ENCODE measurements around the gene ZCRB1.

Gene ZCRB1

DNA sequence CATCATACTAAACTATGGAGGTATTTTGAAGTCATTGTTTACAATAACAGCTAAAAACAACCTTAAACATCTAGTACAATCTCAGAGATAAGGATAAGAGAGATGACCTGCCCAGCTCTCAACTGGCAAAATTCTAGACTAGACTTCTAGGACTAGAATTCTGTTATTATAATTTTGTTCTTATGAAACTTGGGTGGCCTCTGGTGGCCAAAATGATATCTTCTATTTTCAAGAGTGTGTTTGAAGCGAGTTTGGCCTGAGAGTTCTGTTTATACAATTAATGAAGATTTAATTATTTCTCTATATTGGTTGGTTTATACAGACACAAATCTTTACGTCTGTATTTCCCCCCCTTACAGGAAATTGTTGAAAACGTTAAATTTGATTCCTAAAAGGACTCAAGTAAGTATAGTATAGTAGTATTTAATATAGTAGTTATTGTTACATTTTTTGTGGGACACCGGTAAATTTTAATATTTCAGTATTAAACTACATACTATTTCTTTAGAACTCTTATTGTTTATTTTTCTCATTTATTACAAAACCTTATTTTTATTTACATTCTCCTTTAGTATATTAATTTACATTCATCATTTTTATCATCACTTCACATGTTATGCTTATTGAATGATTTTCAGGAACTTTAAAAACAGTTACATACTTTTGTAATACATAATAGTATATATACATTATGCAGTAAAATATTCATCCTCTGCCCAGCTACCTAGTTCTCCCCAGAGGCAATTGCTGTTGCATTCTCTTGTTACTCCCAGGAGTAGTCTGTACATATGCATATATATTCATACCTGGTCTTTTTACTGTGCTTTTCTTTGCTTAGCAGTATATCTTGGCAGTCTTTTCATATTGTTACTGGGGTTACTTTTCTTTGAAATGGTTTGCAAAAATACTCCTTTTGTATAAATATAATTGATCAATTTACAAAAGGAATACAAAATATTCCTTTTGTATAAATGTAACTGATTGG is 6.7 kb upstream of the ZCRB1 start:
- in situ Hi-C loops (cut with MboI; ENCODE audit: low sequenced_read_pairs): loop anchor here (25.0 kb wide), 1 partner anchor 195 kb away; the partner anchor contains the start of gene GXYLT1

DNA sequence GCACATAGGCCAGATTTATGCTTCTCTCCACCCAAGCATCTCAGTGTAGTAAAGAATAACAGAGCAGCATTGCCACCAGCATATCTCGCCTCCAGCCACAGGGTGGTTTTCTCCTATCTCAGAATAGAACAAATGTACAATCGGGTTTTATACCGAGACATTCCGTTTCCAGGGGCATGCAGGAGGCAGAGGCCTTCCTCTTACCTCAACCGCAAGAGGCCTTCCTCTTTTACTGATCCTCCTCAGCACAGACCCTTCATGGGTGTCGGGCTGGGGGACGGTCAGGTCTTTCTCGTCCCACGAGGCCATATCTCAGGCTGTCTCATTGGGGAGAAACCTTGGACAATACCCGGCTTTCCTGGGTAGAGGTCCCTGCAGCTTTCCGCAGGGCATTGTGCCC is 4.2 kb upstream of the ZCRB1 start:
- in situ Hi-C loops (cut with MboI; ENCODE audit: low sequenced_read_pairs): loop anchor here (25.0 kb wide), 1 partner anchor 193 kb away; the partner anchor contains the start of gene GXYLT1

- in situ Hi-C loops (cut with MboI; ENCODE audit: low sequenced_read_pairs): loop anchor here (25.0 kb wide), 1 partner anchor 190 kb away; the partner anchor contains the start of gene GXYLT1
Measured at GRCh38 chr12:42327227-42327590, 1.3 kb upstream of the ZCRB1 start.

- in situ Hi-C loops (cut with MboI; ENCODE audit: low sequenced_read_pairs): loop anchor here (25.0 kb wide), 1 partner anchor 189 kb away; the partner anchor contains the start of gene GXYLT1
Measured at GRCh38 chr12:42326541-42327226, 790 bp upstream of the ZCRB1 start.

GRCh38 chr12:42325326-42325652 is 605 bp downstream of the ZCRB1 start:
- in situ Hi-C loops (cut with MboI; ENCODE audit: low sequenced_read_pairs): loop anchor here (25.0 kb wide), 1 partner anchor 188 kb away; the partner anchor contains the start of gene GXYLT1

DNA sequence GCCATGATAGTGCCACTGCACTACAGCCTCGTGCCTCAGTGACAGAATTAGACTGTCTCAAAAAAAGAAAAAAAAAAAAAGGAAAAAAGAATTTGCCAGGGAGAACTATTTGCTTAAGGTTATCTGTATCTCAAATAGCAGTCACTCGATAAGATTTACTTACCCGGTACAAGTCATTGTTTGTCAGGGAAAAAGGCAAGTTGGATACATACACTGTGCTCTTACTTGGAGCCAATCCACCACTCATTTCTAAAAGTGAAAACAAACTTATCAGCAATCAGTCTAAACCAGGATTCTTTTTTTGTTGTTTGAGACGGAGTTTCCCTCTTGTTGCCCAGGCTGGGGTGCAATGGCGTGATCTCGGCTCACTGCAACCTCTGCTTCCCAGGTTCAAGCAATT is 2.0 kb downstream of the ZCRB1 start:
- in situ Hi-C loops (cut with MboI; ENCODE audit: low sequenced_read_pairs): no loop called here

DNA sequence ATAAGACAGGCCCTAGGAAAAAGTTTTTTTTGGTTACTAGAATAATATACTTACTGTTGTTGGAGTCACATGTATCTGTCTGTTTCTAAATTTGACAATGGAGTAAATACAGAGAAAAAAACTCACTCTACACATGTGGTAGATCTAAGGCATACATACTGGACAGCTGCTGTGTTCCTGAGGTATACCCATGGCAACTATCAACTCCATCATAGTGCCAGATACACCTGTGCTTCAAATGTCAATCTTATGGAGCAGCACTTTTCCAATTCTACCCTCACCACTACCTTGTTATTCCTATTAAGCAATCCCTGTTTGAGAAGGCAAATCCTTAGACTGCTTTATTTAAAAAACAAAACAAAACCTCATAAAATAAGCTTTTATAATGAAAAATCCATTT is 3.3 kb downstream of the ZCRB1 start:
- in situ Hi-C loops (cut with MboI; ENCODE audit: low sequenced_read_pairs): no loop called here

- in situ Hi-C loops (cut with MboI; ENCODE audit: low sequenced_read_pairs): no loop called here
Measured at GRCh38 chr12:42320796-42321195, 5.1 kb downstream of the ZCRB1 start.

- in situ Hi-C loops (cut with MboI; ENCODE audit: low sequenced_read_pairs): no loop called here
Measured at GRCh38 chr12:42315108-42315507, 10.8 kb downstream of the ZCRB1 start.

GRCh38 chr12:42309996-42310395 is 15.9 kb downstream of the ZCRB1 start:
- in situ Hi-C loops (cut with MboI; ENCODE audit: low sequenced_read_pairs): no loop called here

GRCh38 chr12:42308390-42308789 is 17.5 kb downstream of the ZCRB1 start:
- in situ Hi-C loops (cut with MboI; ENCODE audit: low sequenced_read_pairs): no loop called here

DNA sequence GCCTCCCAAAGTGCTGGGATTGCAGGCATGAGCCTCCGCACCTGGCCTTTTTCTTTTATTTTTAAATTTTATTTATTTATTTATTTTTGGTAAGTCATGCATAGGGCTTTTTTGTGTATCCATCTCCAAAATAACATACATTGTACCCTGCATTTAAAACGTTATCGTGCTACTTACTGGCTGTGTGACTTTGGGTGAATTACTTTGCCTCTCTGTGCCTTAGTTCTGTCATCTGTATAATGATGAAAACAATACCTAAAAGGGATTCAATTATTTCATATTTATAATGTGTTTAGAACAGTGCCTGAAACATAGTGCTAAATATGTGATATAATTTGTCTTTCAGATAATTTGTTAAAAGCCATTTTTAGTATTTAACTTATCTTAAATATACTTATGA is 19.6 kb downstream of the ZCRB1 start:
- in situ Hi-C loops (cut with MboI; ENCODE audit: low sequenced_read_pairs): no loop called here

DNA sequence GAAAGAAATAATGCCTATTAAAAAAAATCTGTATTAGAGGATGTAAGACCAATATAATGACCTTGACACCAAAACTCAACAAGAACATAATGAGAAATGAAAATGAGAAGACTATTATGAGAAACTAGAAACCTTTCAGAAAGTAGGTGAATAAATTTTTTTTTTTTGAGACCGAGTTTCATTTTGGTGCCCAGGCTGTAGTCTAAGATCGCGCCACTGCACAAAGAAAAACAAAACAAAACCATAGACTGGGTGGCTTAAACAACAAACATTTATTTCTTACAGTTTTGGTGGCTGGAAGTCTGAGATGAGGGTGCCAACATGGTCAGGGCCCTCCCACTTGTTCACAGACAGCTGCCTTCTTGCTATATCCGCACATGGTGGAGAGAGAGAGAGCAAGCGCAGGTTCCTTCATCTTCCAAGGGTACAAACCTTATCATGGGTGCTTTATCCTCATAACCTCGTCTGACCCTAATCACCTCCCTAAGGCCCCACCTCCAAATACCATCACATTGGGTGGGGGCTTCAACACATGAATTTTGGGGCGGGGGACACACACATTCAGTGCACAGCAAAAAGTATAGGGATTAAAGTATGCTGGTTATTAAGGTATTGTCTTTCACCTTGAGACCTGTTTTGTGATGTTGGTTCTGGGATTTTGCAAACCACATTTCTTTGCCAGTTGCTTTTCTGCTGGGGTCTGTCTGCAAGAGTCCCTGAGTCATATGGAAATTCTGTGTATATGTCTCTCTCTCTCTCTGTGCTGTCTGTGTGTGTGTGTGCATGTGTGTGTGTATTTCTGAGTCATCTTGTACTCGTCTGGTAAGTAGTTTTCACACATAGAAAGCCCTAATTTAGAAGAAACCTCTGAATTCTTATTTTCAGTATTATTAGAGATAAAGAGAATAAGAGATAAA is 26.2 kb downstream of the ZCRB1 start:
- in situ Hi-C loops (cut with MboI; ENCODE audit: low sequenced_read_pairs): loop anchor here (25.0 kb wide), 1 partner anchor 263 kb away; no protein-coding TSS in a partner anchor

DNA sequence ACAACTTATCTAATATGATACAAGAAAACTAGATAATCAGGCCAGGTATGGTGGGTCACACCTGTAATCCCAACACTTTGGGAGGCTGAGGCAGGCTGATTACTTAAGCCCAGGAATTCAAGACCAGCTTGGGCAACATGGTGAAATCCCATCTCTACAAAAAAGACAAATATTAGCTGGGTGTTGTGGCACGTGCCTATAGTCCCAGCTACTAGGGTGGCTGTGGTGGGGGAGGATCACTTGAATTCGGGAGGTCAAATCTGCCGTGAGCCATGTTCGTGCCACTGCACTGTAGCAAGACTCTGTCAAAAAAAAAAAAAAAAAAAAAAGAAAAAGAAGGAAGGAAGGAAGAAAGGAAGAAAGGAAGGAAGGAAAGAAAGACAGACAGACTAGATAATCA is 27.0 kb downstream of the ZCRB1 start:
- in situ Hi-C loops (cut with MboI; ENCODE audit: low sequenced_read_pairs): loop anchor here (25.0 kb wide), 1 partner anchor 263 kb away; no protein-coding TSS in a partner anchor

DNA sequence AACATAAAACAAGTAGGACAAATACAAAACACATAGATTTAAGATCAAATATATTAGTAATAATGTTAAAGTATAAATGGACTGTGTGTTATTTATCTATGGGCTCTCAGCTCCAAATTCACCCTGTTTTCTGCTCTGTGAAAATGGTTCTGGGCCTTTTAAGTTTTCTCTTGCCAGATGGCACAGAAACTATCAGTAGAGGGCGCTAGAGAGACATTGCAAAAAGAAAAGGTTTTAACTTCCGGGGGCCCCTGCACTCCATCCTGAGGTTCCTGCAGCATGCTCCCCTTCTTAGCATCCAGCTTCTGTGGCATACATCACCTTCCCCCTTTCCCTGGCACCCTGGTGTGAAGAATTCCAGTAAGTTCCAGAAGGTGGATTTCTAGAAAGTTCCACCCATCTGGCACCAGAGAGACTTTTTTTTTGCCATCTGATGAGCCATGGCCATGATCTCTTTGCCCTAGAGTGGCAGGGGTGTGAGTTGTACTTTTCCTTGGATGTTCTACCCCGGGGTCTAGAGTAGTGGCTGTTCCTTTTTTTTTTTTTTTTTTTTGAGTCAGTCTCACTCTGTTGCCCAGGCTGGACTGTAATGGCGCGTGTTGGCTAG is 29.3 kb downstream of the ZCRB1 start:
- in situ Hi-C loops (cut with MboI; ENCODE audit: low sequenced_read_pairs): loop anchor here (25.0 kb wide), 1 partner anchor 266 kb away; no protein-coding TSS in a partner anchor

DNA sequence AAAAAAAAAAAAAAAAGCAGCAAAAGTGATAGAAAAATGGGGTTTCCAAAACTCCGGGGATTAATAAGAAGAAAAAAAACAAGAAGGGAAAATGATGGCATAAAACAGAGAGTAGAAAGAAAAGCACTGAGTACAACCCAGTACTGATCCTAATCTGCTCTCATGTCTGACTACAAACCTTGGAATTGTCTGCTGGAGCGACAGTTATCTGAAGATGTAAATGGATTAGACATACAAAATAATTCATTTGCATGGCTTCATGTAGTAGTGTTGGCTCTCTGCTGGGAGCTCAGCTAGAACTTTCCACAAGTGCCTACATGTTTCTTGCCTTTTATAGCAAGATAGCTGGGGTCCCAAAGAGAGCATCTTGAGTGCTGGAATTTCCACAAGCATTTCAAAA is 34.2 kb downstream of the ZCRB1 start:
- in situ Hi-C loops (cut with MboI; ENCODE audit: low sequenced_read_pairs): loop anchor here (25.0 kb wide), 1 partner anchor 271 kb away; no protein-coding TSS in a partner anchor

- in situ Hi-C loops (cut with MboI; ENCODE audit: low sequenced_read_pairs): loop anchor here (25.0 kb wide), 1 partner anchor 274 kb away; no protein-coding TSS in a partner anchor
Measured at GRCh38 chr12:42288544-42288943, 37.4 kb downstream of the ZCRB1 start.

GRCh38 chr12:42286741-42287140 is 39.2 kb downstream of the ZCRB1 start:
- in situ Hi-C loops (cut with MboI; ENCODE audit: low sequenced_read_pairs): loop anchor here (25.0 kb wide), 1 partner anchor 276 kb away; no protein-coding TSS in a partner anchor

DNA sequence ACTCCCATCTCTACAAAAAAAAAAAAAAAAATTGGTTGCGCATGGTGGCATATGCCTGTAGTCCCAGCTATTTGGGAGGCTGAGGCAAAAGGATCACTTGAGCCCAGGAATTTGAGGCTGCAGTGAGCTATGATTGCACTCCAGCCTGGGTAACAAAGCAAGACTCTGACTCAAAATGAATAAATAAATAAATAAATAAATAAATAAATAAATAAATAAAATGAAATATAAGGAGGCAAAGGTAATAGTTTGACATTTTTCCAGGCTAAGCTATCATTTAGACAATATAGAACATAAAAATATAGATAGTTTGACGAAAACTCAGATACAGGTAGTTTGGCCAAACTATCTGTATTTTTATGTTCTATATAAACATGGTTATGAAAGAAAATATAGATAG is 40.5 kb downstream of the ZCRB1 start:
- in situ Hi-C loops (cut with MboI; ENCODE audit: low sequenced_read_pairs): loop anchor here (25.0 kb wide), 1 partner anchor 277 kb away; no protein-coding TSS in a partner anchor

GRCh38 chr12:42284876-42285275 is 41.0 kb downstream of the ZCRB1 start:
- in situ Hi-C loops (cut with MboI; ENCODE audit: low sequenced_read_pairs): loop anchor here (25.0 kb wide), 1 partner anchor 277 kb away; no protein-coding TSS in a partner anchor

All from HL-60/S4 treated with phorbol 12-myristate 13-acetate at 8.2 ng/mL for 4 days and 3 days (cell line).